Measurements from ENCODE around the gene GPR82.
"Not testable (repeated sequence)": the region's sequence is repeated elsewhere in the genome, so short reads cannot be mapped to it uniquely, and the experiment has no call there.

- TF ChIP-seq ATF3 (IDR thresholded peaks at IDR 0.05; ENCODE audit: insufficient read depth, low read depth, low read length); POLR2AphosphoS5 (IDR thresholded peaks at IDR 0.05; ENCODE audit: low read depth, low read length); POLR2A (IDR thresholded peaks at IDR 0.05; ENCODE audit: control extremely low read depth in 1 of 2, low read depth in 2 of 2, low read length in 2 of 2); SRF (IDR thresholded peaks at IDR 0.05; ENCODE audit: low read depth, low read length); GTF2F1 (IDR thresholded peaks at IDR 0.05; ENCODE audit: borderline replicate concordance, low read depth, low read length); GABPA (IDR thresholded peaks at IDR 0.05; ENCODE audit: borderline replicate concordance, insufficient read depth, low read length); SIX5 (IDR thresholded peaks at IDR 0.05; ENCODE audit: low read depth, low read length); CHD1 (IDR thresholded peaks at IDR 0.05; ENCODE audit: low read depth, low read length); JUN (IDR thresholded peaks at IDR 0.05; ENCODE audit: low read depth, low read length); EZH2 (IDR thresholded peaks at IDR 0.05; ENCODE audit: low read depth, low read length, severe bottlenecking); JUND (IDR thresholded peaks at IDR 0.05; ENCODE audit: low read length): not testable (repeated sequence)
- TF ChIP-seq, protein P1, sequence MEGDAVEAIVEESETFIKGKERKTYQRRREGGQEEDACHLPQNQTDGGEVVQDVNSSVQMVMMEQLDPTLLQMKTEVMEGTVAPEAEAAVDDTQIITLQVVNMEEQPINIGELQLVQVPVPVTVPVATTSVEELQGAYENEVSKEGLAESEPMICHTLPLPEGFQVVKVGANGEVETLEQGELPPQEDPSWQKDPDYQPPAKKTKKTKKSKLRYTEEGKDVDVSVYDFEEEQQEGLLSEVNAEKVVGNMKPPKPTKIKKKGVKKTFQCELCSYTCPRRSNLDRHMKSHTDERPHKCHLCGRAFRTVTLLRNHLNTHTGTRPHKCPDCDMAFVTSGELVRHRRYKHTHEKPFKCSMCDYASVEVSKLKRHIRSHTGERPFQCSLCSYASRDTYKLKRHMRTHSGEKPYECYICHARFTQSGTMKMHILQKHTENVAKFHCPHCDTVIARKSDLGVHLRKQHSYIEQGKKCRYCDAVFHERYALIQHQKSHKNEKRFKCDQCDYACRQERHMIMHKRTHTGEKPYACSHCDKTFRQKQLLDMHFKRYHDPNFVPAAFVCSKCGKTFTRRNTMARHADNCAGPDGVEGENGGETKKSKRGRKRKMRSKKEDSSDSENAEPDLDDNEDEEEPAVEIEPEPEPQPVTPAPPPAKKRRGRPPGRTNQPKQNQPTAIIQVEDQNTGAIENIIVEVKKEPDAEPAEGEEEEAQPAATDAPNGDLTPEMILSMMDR (IDR thresholded peaks at IDR 0.05; ENCODE audit: control extremely low read depth in 1 of 3, insufficient read depth in 1 of 3, low read depth in 1 of 3, low read length in 3 of 3): not testable (repeated sequence)
Observed at GRCh38 chrX:41719610-41720009, 4.4 kb upstream of the GPR82 start.

Measured in H1 (cell line).